ENCODE results near the gene CLIP2. TPM values are rescaled to one million over a fixed set of nuclear protein-coding genes. Genes with fewer than 3 reads are reported as not detected.
"Not testable (repeated sequence)": the region's sequence is repeated elsewhere in the genome, so short reads cannot be mapped to it uniquely, and the experiment has no call there.

CLIP2 gene
- total RNA-seq, 1 experiment from 2014 or later, result 33.2 TPM

GRCh38 chr7:74354009-74354408 is 64.8 kb downstream of the CLIP2 start:
- in situ Hi-C loops (cut with HindIII; ENCODE audit: low sequenced_read_pairs), result no loop called here

GRCh38 chr7:74355091-74355490 is 65.9 kb downstream of the CLIP2 start:
- DNase-seq (ENCODE audit: low spot score), result no peak
- in situ Hi-C loops (cut with HindIII; ENCODE audit: low sequenced_read_pairs), result no loop called here

More at GRCh38 chr7:74354009-74354408, 64.8 kb downstream of the CLIP2 start:
- DNase-seq (ENCODE audit: low spot score), result no peak

GRCh38 chr7:74356589-74357315 is 67.5 kb downstream of the CLIP2 start:
- in situ Hi-C loops (cut with HindIII; ENCODE audit: low sequenced_read_pairs), result no loop called here
- DNase-seq (ENCODE audit: low spot score), result no peak

- in situ Hi-C loops (cut with HindIII; ENCODE audit: low sequenced_read_pairs), result no loop called here
- no peak for DNase-seq (ENCODE audit: low spot score)
Measured at GRCh38 chr7:74360008-74360407, 70.8 kb downstream of the CLIP2 start.

GRCh38 chr7:74362266-74362665 is 73.1 kb downstream of the CLIP2 start:
- in situ Hi-C loops (cut with HindIII; ENCODE audit: low sequenced_read_pairs), result no loop called here
- no peak for DNase-seq (ENCODE audit: low spot score)

GRCh38 chr7:74364061-74364460 is 74.9 kb downstream of the CLIP2 start:
- in situ Hi-C loops (cut with HindIII; ENCODE audit: low sequenced_read_pairs), result no loop called here
- no peak for DNase-seq (ENCODE audit: low spot score)

GRCh38 chr7:74365322-74366022 is 76.3 kb downstream of the CLIP2 start:
- peak; percentile 62 for DNase-seq (ENCODE audit: low spot score)
- in situ Hi-C loops (cut with HindIII; ENCODE audit: low sequenced_read_pairs), result no loop called here

- DNase-seq (ENCODE audit: low spot score), result peak; percentile 19
- in situ Hi-C loops (cut with HindIII; ENCODE audit: low sequenced_read_pairs), result loop anchor here (5.0 kb wide), 1 partner anchor 89 kb away; no protein-coding TSS in a partner anchor
Measured at GRCh38 chr7:74371381-74372341, 82.5 kb downstream of the CLIP2 start.

DNA sequence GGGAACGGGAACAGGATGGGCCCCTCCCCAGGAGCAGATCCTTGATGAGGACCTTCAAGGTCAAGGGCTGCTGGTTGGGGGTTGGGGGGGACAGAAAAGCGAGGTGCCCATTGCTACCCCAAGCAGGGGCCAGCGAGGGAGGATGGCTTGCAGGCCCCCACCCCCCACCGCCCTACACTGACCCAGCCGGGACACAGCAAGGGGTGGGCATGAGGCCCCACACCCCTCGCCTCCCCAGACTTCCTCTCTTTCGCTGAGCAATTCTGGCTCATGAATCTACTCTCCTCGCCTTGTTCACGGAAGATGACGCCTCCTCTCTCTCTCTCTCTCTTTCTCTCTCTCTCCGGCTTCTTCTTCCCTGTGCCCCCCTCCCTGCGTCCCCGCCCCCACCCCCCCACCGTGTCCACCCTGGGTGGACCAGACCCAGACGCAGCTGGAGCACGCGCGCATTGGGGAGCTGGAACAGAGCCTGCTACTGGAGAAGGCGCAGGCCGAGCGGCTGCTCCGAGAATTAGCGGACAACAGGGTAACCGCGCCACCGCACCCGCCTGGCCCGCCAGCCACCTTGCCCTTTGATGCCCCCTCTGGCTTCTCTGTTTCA is 83.4 kb downstream of the CLIP2 start:
- in situ Hi-C loops (cut with HindIII; ENCODE audit: low sequenced_read_pairs), result loop anchor here (5.0 kb wide), 1 partner anchor 90 kb away; no protein-coding TSS in a partner anchor
- no peak for DNase-seq (ENCODE audit: low spot score)

DNA sequence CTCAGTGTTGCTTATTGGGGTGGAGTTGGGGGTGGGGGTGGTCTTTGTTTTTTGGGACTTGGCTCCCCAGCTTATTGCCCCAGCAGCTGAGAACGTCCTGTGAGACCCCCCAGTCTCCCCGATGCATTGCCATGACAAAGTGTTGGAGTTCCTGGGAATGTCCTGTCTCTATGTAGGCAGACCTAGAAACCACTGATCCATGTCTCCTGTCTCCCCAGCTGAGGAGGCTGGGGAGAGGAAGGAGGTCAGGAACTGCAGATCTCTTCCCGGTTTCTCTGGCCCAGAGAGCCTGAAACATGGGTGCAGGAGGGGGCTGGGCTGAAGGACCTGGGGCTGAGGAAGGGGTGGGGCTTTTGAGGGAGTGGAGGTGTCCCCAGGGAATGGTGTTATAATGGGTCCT is 84.3 kb downstream of the CLIP2 start:
- no peak for DNase-seq (ENCODE audit: low spot score)
- in situ Hi-C loops (cut with HindIII; ENCODE audit: low sequenced_read_pairs), result loop anchor here (5.0 kb wide), 1 partner anchor 91 kb away; no protein-coding TSS in a partner anchor

- DNase-seq (ENCODE audit: low spot score), result no peak
- in situ Hi-C loops (cut with HindIII; ENCODE audit: low sequenced_read_pairs), result no loop called here
Measured at GRCh38 chr7:74375726-74376220, 86.6 kb downstream of the CLIP2 start.

DNA sequence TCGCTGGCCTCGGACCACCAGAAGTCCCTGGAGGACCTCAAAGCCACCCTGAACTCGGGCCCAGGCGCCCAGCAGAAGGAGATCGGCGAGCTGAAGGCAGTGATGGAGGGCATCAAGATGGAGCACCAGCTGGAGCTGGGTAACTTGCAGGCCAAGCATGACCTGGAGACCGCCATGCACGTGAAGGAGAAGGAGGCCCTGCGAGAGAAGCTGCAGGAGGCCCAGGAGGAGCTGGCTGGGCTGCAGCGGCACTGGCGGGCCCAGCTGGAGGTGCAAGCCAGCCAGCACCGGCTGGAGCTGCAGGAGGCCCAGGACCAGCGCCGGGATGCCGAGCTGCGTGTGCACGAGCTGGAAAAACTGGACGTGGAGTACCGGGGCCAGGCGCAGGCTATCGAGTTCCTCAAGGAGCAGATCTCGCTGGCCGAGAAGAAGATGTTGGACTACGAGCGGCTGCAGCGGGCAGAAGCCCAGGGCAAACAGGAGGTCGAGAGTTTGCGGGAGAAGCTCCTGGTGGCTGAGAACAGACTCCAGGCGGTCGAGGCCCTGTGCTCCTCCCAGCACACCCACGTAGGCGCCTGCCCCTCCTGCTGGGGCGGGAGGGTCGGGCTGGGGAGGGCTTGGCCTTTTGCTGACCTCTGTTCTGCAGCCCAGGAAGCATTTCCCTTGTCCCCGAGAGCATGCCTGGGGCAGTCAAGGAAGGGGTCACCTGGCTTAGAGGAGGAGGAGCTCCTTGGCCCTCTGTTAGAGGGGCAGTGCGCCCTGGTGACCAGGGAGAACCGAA is 87.2 kb downstream of the CLIP2 start:
- in situ Hi-C loops (cut with HindIII; ENCODE audit: low sequenced_read_pairs), result no loop called here
- DNase-seq (ENCODE audit: low spot score), result no peak

GRCh38 chr7:74379938-74380337 is 90.7 kb downstream of the CLIP2 start:
- in situ Hi-C loops (cut with HindIII; ENCODE audit: low sequenced_read_pairs), result no loop called here
- DNase-seq (ENCODE audit: low spot score), result peak; percentile 94

DNA sequence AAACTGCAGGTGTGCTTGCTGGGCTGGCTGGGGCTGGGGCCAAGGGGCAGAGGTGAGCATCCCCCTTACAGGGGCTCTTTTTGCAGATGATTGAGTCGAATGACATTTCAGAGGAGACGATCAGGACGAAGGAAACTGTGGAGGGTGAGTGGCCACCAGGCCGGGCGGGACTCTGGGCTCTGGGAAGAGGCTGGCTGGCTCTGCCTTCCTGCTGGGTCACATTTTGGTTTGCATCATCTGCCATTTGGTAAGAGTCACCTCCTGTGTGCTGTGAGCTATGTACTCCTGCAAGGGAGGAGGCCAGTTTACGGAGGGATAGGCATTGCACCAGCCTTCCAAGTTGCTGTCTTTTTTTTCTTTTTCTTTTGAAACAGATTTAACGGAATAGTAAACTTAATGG is 91.5 kb downstream of the CLIP2 start:
- peak; percentile 95 for DNase-seq (ENCODE audit: low spot score)
- in situ Hi-C loops (cut with HindIII; ENCODE audit: low sequenced_read_pairs), result no loop called here

- in situ Hi-C loops (cut with HindIII; ENCODE audit: low sequenced_read_pairs); DNase-seq (ENCODE audit: low spot score): not testable (repeated sequence)
Measured at GRCh38 chr7:74384086-74384485, 94.9 kb downstream of the CLIP2 start.

DNA sequence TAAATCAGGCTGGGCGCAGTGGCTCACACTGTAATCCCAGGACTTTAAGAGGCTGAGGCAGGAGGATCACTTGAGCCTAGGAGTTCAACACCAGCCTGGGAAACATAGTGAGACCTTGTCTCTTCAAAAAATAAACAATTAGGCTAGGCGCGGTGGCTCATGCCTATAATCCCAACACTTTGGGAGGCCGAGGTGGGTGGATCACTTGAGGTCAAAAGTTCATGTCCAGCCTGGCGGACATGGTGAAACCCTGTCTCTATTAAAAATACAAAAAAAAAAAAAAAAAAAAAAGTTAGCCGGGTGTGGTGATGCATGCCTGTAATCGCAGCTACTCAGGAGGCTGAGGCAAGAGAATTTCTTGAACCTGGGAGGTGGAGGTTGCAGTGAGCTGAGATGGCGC is 95.6 kb downstream of the CLIP2 start:
- DNase-seq (ENCODE audit: low spot score), result not testable (repeated sequence)

DNA sequence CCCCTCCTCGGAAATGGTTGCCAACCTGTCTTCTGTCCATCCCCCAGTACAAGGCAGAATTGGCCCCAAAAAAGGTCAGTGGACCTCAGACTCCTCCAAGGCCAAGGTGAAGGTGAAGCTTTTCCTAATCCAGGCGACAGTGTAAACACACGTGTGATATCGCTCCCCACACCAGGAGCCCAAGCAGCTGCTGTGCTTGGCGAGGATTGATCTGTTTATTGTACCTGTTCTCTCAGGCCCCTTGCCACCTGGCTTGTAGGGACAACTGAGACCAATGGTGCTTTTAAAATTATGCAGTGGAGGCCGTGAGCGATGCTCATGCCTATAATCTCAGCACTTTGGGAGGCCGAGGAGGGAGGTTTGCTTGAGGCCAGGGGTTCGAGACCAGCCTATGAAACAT is 98.4 kb downstream of the CLIP2 start:
- DNase-seq (ENCODE audit: low spot score), result no peak
- in situ Hi-C loops (cut with HindIII; ENCODE audit: low sequenced_read_pairs), result no loop called here

More for the DNA sequence above, 95.6 kb downstream of the CLIP2 start:
- in situ Hi-C loops (cut with HindIII; ENCODE audit: low sequenced_read_pairs), result not testable (repeated sequence)

DNA sequence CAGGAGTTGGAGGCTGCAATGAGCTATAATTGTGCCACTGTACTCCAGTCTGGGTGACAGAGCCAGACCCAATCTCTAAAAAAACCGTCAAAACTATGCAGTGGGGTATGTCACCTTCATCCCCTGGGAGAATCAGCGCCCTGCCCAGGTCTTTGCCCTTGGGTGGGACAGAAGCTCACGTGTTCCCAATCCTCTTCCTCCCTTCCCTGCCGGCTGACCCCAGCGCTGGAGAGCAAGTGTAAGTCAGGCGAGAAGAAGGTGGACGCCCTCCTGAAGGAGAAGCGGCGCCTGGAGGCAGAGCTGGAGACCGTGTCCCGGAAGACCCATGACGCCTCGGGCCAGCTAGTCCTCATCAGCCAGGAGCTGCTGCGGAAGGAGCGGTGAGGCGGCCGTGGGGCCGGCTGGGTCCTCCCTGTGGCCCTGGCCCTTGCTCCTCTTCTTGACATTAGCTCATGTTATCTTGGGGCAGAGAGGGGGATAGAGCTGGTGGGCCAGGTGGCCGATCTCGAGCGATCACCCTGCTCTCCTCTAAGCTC is 99.7 kb downstream of the CLIP2 start:
- no peak for DNase-seq (ENCODE audit: low spot score)
- in situ Hi-C loops (cut with HindIII; ENCODE audit: low sequenced_read_pairs), result no loop called here
